WTC11 (cell line): ENCODE measurements around the gene ALOX12. TPM values are rescaled to one million over a fixed set of nuclear protein-coding genes. Genes with fewer than 3 reads are reported as not detected.
A peak's percentile ranks its signal among the peaks of the same experiment; 100 is the strongest.

Experiments
- ATF6 ChIP-seq: sonication (generic); formaldehyde crosslinking; IDR thresholded peaks from 2 replicates; pipeline ENCODE4 v1.8.1; 2023; ENCODE audit warnings: mild to moderate bottlenecking, missing genetic modification reagents
- CREB1 ChIP-seq: sonication (generic); formaldehyde crosslinking; IDR thresholded peaks from 2 replicates; pipeline ENCODE4 v1.8.0; 2023; ENCODE audit warnings: mild to moderate bottlenecking, missing genetic modification reagents
- E2F4 ChIP-seq: sonication (generic); formaldehyde crosslinking; IDR thresholded peaks from 2 replicates; pipeline ENCODE4 v1.8.1; 2022; ENCODE audit warnings: low read depth, mild to moderate bottlenecking, moderate library complexity, missing genetic modification reagents, borderline replicate concordance
- ETV6 ChIP-seq: sonication (generic); formaldehyde crosslinking; IDR thresholded peaks from 2 replicates; pipeline ENCODE4 v1.8.1; 2022; ENCODE audit warnings: mild to moderate bottlenecking, missing genetic modification reagents
- FOXK1 ChIP-seq: sonication (generic); formaldehyde crosslinking; IDR thresholded peaks from 2 replicates; pipeline ENCODE4 v1.8.0; 2022; ENCODE audit warnings: mild to moderate bottlenecking, moderate library complexity, missing genetic modification reagents
- FOXP1 ChIP-seq: sonication (generic); formaldehyde crosslinking; IDR thresholded peaks from 2 replicates; pipeline ENCODE4 v1.8.0; 2022; ENCODE audit warnings: missing genetic modification reagents, mild to moderate bottlenecking, moderate library complexity, borderline replicate concordance
- GTF2I ChIP-seq: fragments of 250-450 bp; sonication (Bioruptor Pico); conservative IDR thresholded peaks from 2 replicates; pipeline ENCODE4 v1.4.0; 2021; ENCODE audit warnings: mild to moderate bottlenecking
- NR3C1 ChIP-seq: sonication (generic); formaldehyde crosslinking; conservative IDR thresholded peaks from 2 replicates; pipeline ENCODE4 v1.8.1; 2023; ENCODE audit warnings: low read depth, mild to moderate bottlenecking, missing genetic modification reagents
- OVOL2 ChIP-seq: fragments of 250-450 bp; sonication (Bioruptor Pico); IDR thresholded peaks from 2 replicates; pipeline ENCODE4 v1.9.0; 2021; ENCODE audit warnings: mild to moderate bottlenecking, borderline replicate concordance
- PRDM15 ChIP-seq: sonication (generic); formaldehyde crosslinking; IDR thresholded peaks from 2 replicates; pipeline ENCODE4 v1.8.0; 2022; ENCODE audit warnings: missing genetic modification reagents
- PREB ChIP-seq: sonication (generic); formaldehyde crosslinking; IDR thresholded peaks from 2 replicates; pipeline ENCODE4 v1.8.1; 2022; ENCODE audit warnings: mild to moderate bottlenecking, missing genetic modification reagents, moderate library complexity, borderline replicate concordance
- RELA ChIP-seq: sonication (generic); formaldehyde crosslinking; IDR thresholded peaks from 2 replicates; pipeline ENCODE4 v1.8.1; 2022; ENCODE audit warnings: missing genetic modification reagents, mild to moderate bottlenecking, borderline replicate concordance
- SMAD4 ChIP-seq: sonication (generic); formaldehyde crosslinking; IDR thresholded peaks from 2 replicates; pipeline ENCODE4 v1.8.0; 2022; ENCODE audit warnings: mild to moderate bottlenecking, missing genetic modification reagents
- TEAD1 ChIP-seq: sonication (generic); formaldehyde crosslinking; IDR thresholded peaks from 2 replicates; pipeline ENCODE4 v1.8.0; 2022; ENCODE audit warnings: mild to moderate bottlenecking, missing genetic modification reagents
- ZNF317 ChIP-seq: sonication (generic); formaldehyde crosslinking; IDR thresholded peaks from 2 replicates; pipeline ENCODE4 v1.8.1; 2023; ENCODE audit warnings: low read depth, mild to moderate bottlenecking, moderate library complexity, missing genetic modification reagents, borderline replicate concordance
- ZNF416 ChIP-seq: fragments of 250-450 bp; sonication (Bioruptor Pico); IDR thresholded peaks from 2 replicates; pipeline ENCODE4 v1.9.0; 2021; ENCODE audit warnings: mild to moderate bottlenecking, inconsistent platforms
- ZNF423 ChIP-seq: fragments of 250-450 bp; sonication (Bioruptor Pico); IDR thresholded peaks from 2 replicates; pipeline ENCODE4 v2.1.2; 2022; ENCODE audit warnings: mild to moderate bottlenecking, moderate library complexity
- ZNF512 ChIP-seq: sonication (generic); formaldehyde crosslinking; IDR thresholded peaks from 2 replicates; pipeline ENCODE4 v1.8.1; 2022; ENCODE audit warnings: missing genetic modification reagents, borderline replicate concordance
- ZNF532 ChIP-seq: fragments of 250-450 bp; sonication (Bioruptor Pico); IDR thresholded peaks from 2 replicates; pipeline ENCODE4 v1.9.0; 2021; ENCODE audit warnings: mild to moderate bottlenecking, borderline replicate concordance
- ZNF671 ChIP-seq: fragments of 250-450 bp; sonication (Bioruptor Pico); IDR thresholded peaks from 2 replicates; pipeline ENCODE4 v1.8.0; 2021; ENCODE audit warnings: mild to moderate bottlenecking
- total RNA-seq: library from RNA; stranded (reverse); gene quantifications from 3 replicates; pipeline ENCODE4 v1.2.3, GENCODE V29; 2021
- TF ChIP-seq, protein P1 (sequence below): sonication (generic); formaldehyde crosslinking; IDR thresholded peaks from 2 replicates; pipeline ENCODE4 v1.8.1; 2022; ENCODE audit warnings: mild to moderate bottlenecking, moderate library complexity, missing genetic modification reagents

Gene ALOX12
- total RNA-seq, 1 experiment from 2014 or later = 1.9 TPM

- peak; percentile 89 for TF ChIP-seq PRDM15 (CRISPR knock-in tag)
- TF ChIP-seq ETV6 (CRISPR knock-in tag) = no peak; the same call in 1 of the 2 replicates
- no peak for TF ChIP-seq GTF2I (CRISPR knock-in tag)
- TF ChIP-seq, protein P1, sequence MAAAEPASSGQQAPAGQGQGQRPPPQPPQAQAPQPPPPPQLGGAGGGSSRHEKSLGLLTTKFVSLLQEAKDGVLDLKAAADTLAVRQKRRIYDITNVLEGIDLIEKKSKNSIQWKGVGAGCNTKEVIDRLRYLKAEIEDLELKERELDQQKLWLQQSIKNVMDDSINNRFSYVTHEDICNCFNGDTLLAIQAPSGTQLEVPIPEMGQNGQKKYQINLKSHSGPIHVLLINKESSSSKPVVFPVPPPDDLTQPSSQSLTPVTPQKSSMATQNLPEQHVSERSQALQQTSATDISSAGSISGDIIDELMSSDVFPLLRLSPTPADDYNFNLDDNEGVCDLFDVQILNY (CRISPR knock-in tag) = peak; percentile 69; the same call in 1 of the 2 replicates
- TF ChIP-seq ZNF532 (CRISPR knock-in tag) = no peak
- TF ChIP-seq ATF6 (CRISPR knock-in tag) = no peak
- 0 out of 2 replicates have a peak, but pooled peaks have one; percentile 27 for TF ChIP-seq TEAD1
- TF ChIP-seq RELA (CRISPR knock-in tag) = no peak
- TF ChIP-seq CREB1 = no peak
- no peak for TF ChIP-seq E2F4 (CRISPR knock-in tag)
- no peak for TF ChIP-seq ZNF671 (CRISPR knock-in tag)
- peak; percentile 33; the same call in 1 of the 2 replicates for TF ChIP-seq FOXK1 (CRISPR knock-in tag)
- TF ChIP-seq PREB = no peak
- TF ChIP-seq ZNF512 (CRISPR knock-in tag) = no peak
- no peak for TF ChIP-seq SMAD4 (CRISPR knock-in tag)
- no peak for TF ChIP-seq FOXP1 (CRISPR knock-in tag)
- no peak for TF ChIP-seq ZNF416 (CRISPR knock-in tag)
- no peak for TF ChIP-seq ZNF423 (CRISPR knock-in tag)
- no peak for TF ChIP-seq OVOL2
- no peak for TF ChIP-seq ZNF317 (CRISPR knock-in tag)
- peak; percentile 48; the same call in 1 of the 2 replicates for TF ChIP-seq NR3C1 (CRISPR knock-in tag)
Observed at GRCh38 chr17:7021993-7022778, 26.3 kb downstream of the ALOX12 start (continued).
